ENCODE measurements around the gene PHETA2. TPM values are rescaled to one million over a fixed set of nuclear protein-coding genes. Genes with fewer than 3 reads are reported as not detected.

PHETA2 gene
- total RNA-seq, 1 experiment from 2014 or later: 2.6 TPM

- Histone ChIP-seq H4K5ac (ENCODE audit: insufficient read length, low read depth, low read length) (no peak overlapping the region), H3K9me3 (ENCODE audit: control insufficient read depth, low read depth, low read length) (no peaks in the 10 kb centered on the region), H2AFZ (ENCODE audit: low read length) (no peak overlapping the region), H3K27me3 (ENCODE audit: insufficient read depth, low read length) (no peaks in the 10 kb centered on the region), H3K27ac (ENCODE audit: insufficient read length, low read depth, low read length) (no peak overlapping the region), H2BK120ac (ENCODE audit: low read depth, low read length, poor library complexity, severe bottlenecking) (no peak overlapping the region), H2BK20ac (ENCODE audit: low read depth, low read length, poor library complexity, severe bottlenecking) (no peak overlapping the region), H2AK5ac (ENCODE audit: insufficient read length, low read length) (no peak overlapping the region), H4K8ac (replicated peaks; ENCODE audit: insufficient read length, low read depth, low read length) (no peak overlapping the region), H3K79me2 (ENCODE audit: insufficient read depth, low read length) (no peaks in the 10 kb centered on the region), H4K20me1 (ENCODE audit: control insufficient read depth, insufficient read depth, insufficient read length) (no peaks in the 10 kb centered on the region), H4K91ac (ENCODE audit: insufficient read length, low read depth, low read length) (no peak overlapping the region), H3K23me2 (ENCODE audit: insufficient read length, low read depth, low read length, poor library complexity, severe bottlenecking) (no peaks in the 10 kb centered on the region), H3K9ac (ENCODE audit: extremely low read depth, insufficient read length, low read length) (no peak overlapping the region), H2BK5ac (ENCODE audit: insufficient read length, low read length) (no peak overlapping the region), H3K4me2 (ENCODE audit: insufficient read depth, insufficient read length, low read length) (no peak overlapping the region), H3K14ac (ENCODE audit: insufficient read depth, low read length) (no peak overlapping the region), H2BK15ac (ENCODE audit: low read depth, low read length) (no peak overlapping the region), H3K23ac (ENCODE audit: insufficient read length, low read depth, low read length) (no peak overlapping the region), H3K56ac (ENCODE audit: insufficient read length, low read depth, low read length) (no peak overlapping the region), H3K79me1 (ENCODE audit: insufficient read depth, low read depth, low read length, poor library complexity, severe bottlenecking) (no peaks in the 10 kb centered on the region), H3K4me1 (ENCODE audit: insufficient read depth, low read length) (no peaks in the 10 kb centered on the region), H3T11ph (ENCODE audit: low read length) (no peak overlapping the region), H2BK12ac (ENCODE audit: insufficient read length, low read depth, low read length) (no peak overlapping the region), H3K18ac (ENCODE audit: insufficient read length, low read depth, low read length) (no peak overlapping the region), H3K4ac (ENCODE audit: low read depth, low read length) (no peak overlapping the region)
- Mint-ChIP-seq H3K27ac (no peak overlapping the region), H3K36me3 (ENCODE audit: insufficient read depth in 1 of 3, low read depth in 3 of 3) (no peaks in the 10 kb centered on the region), H3K4me3 (no peak overlapping the region), H3K27me3 (ENCODE audit: low read depth) (peaks cover 17% of the 10 kb centered on the region), H3K9me3 (no peaks in the 10 kb centered on the region), H3K4me1 (no peaks in the 10 kb centered on the region)
- TF ChIP-seq, protein P1, sequence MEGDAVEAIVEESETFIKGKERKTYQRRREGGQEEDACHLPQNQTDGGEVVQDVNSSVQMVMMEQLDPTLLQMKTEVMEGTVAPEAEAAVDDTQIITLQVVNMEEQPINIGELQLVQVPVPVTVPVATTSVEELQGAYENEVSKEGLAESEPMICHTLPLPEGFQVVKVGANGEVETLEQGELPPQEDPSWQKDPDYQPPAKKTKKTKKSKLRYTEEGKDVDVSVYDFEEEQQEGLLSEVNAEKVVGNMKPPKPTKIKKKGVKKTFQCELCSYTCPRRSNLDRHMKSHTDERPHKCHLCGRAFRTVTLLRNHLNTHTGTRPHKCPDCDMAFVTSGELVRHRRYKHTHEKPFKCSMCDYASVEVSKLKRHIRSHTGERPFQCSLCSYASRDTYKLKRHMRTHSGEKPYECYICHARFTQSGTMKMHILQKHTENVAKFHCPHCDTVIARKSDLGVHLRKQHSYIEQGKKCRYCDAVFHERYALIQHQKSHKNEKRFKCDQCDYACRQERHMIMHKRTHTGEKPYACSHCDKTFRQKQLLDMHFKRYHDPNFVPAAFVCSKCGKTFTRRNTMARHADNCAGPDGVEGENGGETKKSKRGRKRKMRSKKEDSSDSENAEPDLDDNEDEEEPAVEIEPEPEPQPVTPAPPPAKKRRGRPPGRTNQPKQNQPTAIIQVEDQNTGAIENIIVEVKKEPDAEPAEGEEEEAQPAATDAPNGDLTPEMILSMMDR (conservative IDR thresholded peaks at IDR 0.05): no peak
- peak; percentile 36 for DNase-seq
- WGBS (ENCODE audit: extremely low coverage, insufficient read length, low lambda C conversion rate): no CpG with 5 or more reads among the region's 10 CpGs
Measured at GRCh38 chr22:42026705-42027104, 47.3 kb upstream of the PHETA2 start.

Measured in H9 (cell line).